ENCODE measurements around the gene SP110. TPM values are rescaled to one million over a fixed set of nuclear protein-coding genes. Genes with fewer than 3 reads are reported as not detected.

The SP110 gene
- total RNA-seq, 6 experiments from 2014 or later = 5.0 to 13.1 (median 11.2) TPM

Other genes starting within 250 kb of the SP110 start
- gene SLC16A14, start 151.1 kb downstream of the SP110 start, total RNA-seq = 1 to 10 TPM in 1 of 6 experiments, under 1 TPM in 5; 0.14 to 2.1 (median 0.60) TPM
- 1 to 10 TPM in 1 of 6 experiments, under 1 TPM in 4, not detected in 1; 0.43 to 1.2 (median 0.82) TPM for gene SP140, start 5.8 kb upstream of the SP110 start, total RNA-seq
- gene SP140L, start 107.2 kb upstream of the SP110 start, total RNA-seq = 10 to 100 TPM in 5 of 6 experiments, 1 to 10 TPM in 1; 6.6 to 17.9 (median 11.3) TPM
- gene SP100, start 196.2 kb upstream of the SP110 start, total RNA-seq = 10 to 100 TPM; 24.2 to 55.5 (median 46.8) TPM